ENCODE results near the gene GALC.

The GALC gene

DNA sequence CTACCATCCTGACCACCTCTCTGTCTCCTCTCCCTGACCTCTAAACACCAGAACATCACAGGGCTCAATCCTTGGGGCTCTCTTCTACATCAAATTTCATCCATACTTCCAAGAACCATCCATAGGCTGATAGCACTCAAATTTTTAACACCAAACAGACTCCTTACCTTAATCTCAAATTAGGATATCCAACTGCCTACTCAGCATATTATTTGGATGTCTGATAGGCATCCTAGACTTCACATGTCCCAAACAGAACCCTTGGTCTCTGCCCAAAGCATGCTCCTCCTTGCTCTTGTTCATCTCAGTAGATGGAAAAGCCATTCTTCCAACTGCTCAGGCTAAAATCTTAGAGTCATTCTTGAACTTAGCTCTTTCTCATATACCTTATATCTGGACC lies 91.3 kb downstream of the GALC start:
- no peak overlapping the region for H3K9ac ChIP-seq (ENCODE audit: low read depth, low read length)

DNA sequence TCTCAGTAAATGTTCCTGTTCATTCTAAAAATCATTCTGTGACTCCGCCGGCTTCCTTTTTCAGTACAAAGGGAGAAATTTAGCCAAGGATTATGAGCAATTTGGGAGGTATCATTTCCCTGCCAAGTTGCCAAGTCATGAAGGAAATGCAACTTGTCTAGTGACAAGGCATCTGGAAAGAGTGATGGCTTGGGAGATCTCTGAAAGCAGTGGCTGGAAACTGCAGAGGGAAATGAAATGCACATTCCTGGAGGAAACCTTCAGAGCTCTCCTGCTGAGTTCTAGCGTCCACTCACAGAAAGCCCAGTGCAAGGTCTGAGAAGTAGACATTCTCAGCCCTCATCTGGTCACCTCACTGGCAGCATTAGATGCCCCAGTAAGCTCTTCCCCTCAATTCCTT lies 91.7 kb downstream of the GALC start:
- H4K20me1 ChIP-seq (ENCODE audit: insufficient read depth, low read length): no peaks in the 10 kb centered on the region
- H3K4me1 ChIP-seq (ENCODE audit: insufficient read depth, low read length): no peaks in the 10 kb centered on the region
- peaks cover 16% of the 10 kb centered on the region for H3K27me3 ChIP-seq (ENCODE audit: insufficient read depth, low read length, poor library complexity)
- H3K4me2 ChIP-seq (ENCODE audit: insufficient read depth, low read length): no peak overlapping the region
- no peak for TF ChIP-seq EZH2 (IDR thresholded peaks at IDR 0.05; ENCODE audit: borderline replicate concordance, low read depth, low read length, severe bottlenecking)
- TF ChIP-seq, protein P1, sequence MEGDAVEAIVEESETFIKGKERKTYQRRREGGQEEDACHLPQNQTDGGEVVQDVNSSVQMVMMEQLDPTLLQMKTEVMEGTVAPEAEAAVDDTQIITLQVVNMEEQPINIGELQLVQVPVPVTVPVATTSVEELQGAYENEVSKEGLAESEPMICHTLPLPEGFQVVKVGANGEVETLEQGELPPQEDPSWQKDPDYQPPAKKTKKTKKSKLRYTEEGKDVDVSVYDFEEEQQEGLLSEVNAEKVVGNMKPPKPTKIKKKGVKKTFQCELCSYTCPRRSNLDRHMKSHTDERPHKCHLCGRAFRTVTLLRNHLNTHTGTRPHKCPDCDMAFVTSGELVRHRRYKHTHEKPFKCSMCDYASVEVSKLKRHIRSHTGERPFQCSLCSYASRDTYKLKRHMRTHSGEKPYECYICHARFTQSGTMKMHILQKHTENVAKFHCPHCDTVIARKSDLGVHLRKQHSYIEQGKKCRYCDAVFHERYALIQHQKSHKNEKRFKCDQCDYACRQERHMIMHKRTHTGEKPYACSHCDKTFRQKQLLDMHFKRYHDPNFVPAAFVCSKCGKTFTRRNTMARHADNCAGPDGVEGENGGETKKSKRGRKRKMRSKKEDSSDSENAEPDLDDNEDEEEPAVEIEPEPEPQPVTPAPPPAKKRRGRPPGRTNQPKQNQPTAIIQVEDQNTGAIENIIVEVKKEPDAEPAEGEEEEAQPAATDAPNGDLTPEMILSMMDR (IDR thresholded peaks at IDR 0.05; ENCODE audit: borderline replicate concordance, extremely low read depth, low read length, poor library complexity, severe bottlenecking): no peak
- DNase-seq (no peak), ATAC-seq (ENCODE audit: insufficient read depth, low read depth) (no peak)
- no peak overlapping the region for H2AFZ ChIP-seq (ENCODE audit: low read depth, low read length)
- H3K9ac ChIP-seq (ENCODE audit: low read depth, low read length): no peak overlapping the region
- H3K4me3 ChIP-seq (ENCODE audit: low read depth in 1 of 2, low read length in 2 of 2): no peak overlapping the region
- no peaks in the 10 kb centered on the region for H3K36me3 ChIP-seq (ENCODE audit: insufficient read depth, low read length)
- no peak overlapping the region for H3K27ac ChIP-seq (ENCODE audit: low read length)
- no peaks in the 10 kb centered on the region for H3K9me3 ChIP-seq (ENCODE audit: insufficient read depth, low read length, severe bottlenecking)
- H3K79me2 ChIP-seq (ENCODE audit: insufficient read depth, low read length): no peaks in the 10 kb centered on the region

More for the DNA sequence above, 91.3 kb downstream of the GALC start:
- Histone ChIP-seq H3K4me1 (ENCODE audit: insufficient read depth, low read length) (no peaks in the 10 kb centered on the region), H3K27me3 (ENCODE audit: insufficient read depth, low read length, poor library complexity) (peaks cover 16% of the 10 kb centered on the region), H3K79me2 (ENCODE audit: insufficient read depth, low read length) (no peaks in the 10 kb centered on the region), H3K4me2 (ENCODE audit: insufficient read depth, low read length) (no peak overlapping the region), H3K9me3 (ENCODE audit: insufficient read depth, low read length, severe bottlenecking) (no peaks in the 10 kb centered on the region), H3K4me3 (ENCODE audit: low read depth in 1 of 2, low read length in 2 of 2) (no peak overlapping the region), H3K36me3 (ENCODE audit: insufficient read depth, low read length) (no peaks in the 10 kb centered on the region), H4K20me1 (ENCODE audit: insufficient read depth, low read length) (no peaks in the 10 kb centered on the region), H3K27ac (ENCODE audit: low read length) (no peak overlapping the region), H2AFZ (ENCODE audit: low read depth, low read length) (no peak overlapping the region)
- DNase-seq (no peak), ATAC-seq (ENCODE audit: insufficient read depth, low read depth) (no peak)
- TF ChIP-seq, protein P1 (IDR thresholded peaks at IDR 0.05; ENCODE audit: borderline replicate concordance, extremely low read depth, low read length, poor library complexity, severe bottlenecking): no peak
- no peak for TF ChIP-seq EZH2 (IDR thresholded peaks at IDR 0.05; ENCODE audit: borderline replicate concordance, low read depth, low read length, severe bottlenecking)

DNA sequence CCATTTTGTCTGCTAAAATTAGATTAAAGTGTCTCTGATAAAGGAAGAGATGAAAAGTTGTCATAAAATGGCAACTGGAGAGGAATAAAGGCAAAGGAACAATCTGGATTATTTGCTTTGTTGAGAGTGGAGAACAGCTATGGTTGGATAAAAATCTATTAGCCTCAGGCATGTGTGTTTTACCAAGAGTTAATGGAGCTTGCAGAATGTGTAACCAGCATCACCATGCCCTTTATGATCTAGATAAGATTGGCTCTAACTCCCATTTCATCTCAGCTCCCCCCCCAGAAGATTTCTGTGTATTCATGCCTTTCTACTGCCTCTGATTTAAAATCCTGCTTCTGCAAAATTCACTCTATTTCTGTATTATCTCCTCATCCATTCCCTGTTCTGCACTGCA lies 93.8 kb downstream of the GALC start:
- Histone ChIP-seq H3K9ac (ENCODE audit: low read depth, low read length) (no peak overlapping the region), H3K27me3 (ENCODE audit: insufficient read depth, low read length, poor library complexity) (peaks cover 20% of the 10 kb centered on the region), H4K20me1 (ENCODE audit: insufficient read depth, low read length) (no peaks in the 10 kb centered on the region), H3K27ac (ENCODE audit: low read length) (no peak overlapping the region), H2AFZ (ENCODE audit: low read depth, low read length) (no peak overlapping the region), H3K36me3 (ENCODE audit: insufficient read depth, low read length) (no peaks in the 10 kb centered on the region), H3K4me2 (ENCODE audit: insufficient read depth, low read length) (no peak overlapping the region), H3K9me3 (ENCODE audit: insufficient read depth, low read length, severe bottlenecking) (no peaks in the 10 kb centered on the region), H3K4me3 (ENCODE audit: low read depth in 1 of 2, low read length in 2 of 2) (no peak overlapping the region), H3K79me2 (ENCODE audit: insufficient read depth, low read length) (no peaks in the 10 kb centered on the region), H3K4me1 (ENCODE audit: insufficient read depth, low read length) (no peaks in the 10 kb centered on the region)
- ATAC-seq (ENCODE audit: insufficient read depth, low read depth): no peak
- DNase-seq: no peak
- TF ChIP-seq, protein P1 (IDR thresholded peaks at IDR 0.05; ENCODE audit: borderline replicate concordance, extremely low read depth, low read length, poor library complexity, severe bottlenecking): no peak
- TF ChIP-seq EZH2 (IDR thresholded peaks at IDR 0.05; ENCODE audit: borderline replicate concordance, low read depth, low read length, severe bottlenecking): no peak

DNA sequence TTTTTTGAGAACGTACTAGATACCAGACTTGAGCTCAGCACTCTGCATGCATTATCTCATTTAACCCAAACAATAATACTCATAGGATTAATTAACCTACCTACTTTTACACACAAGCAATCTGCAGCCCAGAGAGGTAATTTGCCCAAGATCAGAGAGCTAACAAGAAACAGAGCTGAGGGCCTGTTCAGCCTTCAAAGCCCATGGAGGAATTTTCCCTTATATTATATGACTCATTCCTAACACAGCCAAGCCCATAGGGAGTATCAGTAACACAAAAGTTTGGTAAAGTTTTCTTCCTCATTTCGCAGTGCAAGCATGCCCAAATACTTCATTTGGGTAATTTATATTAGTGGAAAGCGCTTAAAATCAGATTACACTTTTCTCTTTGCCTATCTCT lies 94.7 kb downstream of the GALC start:
- H3K9me3 ChIP-seq (ENCODE audit: insufficient read depth, low read length, severe bottlenecking): no peaks in the 10 kb centered on the region
- no peak overlapping the region for H3K4me3 ChIP-seq (ENCODE audit: low read depth in 1 of 2, low read length in 2 of 2)
- H3K27ac ChIP-seq (ENCODE audit: low read length): no peak overlapping the region
- H3K4me2 ChIP-seq (ENCODE audit: insufficient read depth, low read length): no peak overlapping the region
- TF ChIP-seq EZH2 (IDR thresholded peaks at IDR 0.05; ENCODE audit: borderline replicate concordance, low read depth, low read length, severe bottlenecking): no peak
- TF ChIP-seq, protein P1 (IDR thresholded peaks at IDR 0.05; ENCODE audit: borderline replicate concordance, extremely low read depth, low read length, poor library complexity, severe bottlenecking): no peak
- H3K9ac ChIP-seq (ENCODE audit: low read depth, low read length): no peak overlapping the region
- H4K20me1 ChIP-seq (ENCODE audit: insufficient read depth, low read length): no peaks in the 10 kb centered on the region
- no peak for DNase-seq
- H3K27me3 ChIP-seq (ENCODE audit: insufficient read depth, low read length, poor library complexity): peaks cover 20% of the 10 kb centered on the region
- no peak for ATAC-seq (ENCODE audit: insufficient read depth, low read depth)
- no peak overlapping the region for H2AFZ ChIP-seq (ENCODE audit: low read depth, low read length)
- no peaks in the 10 kb centered on the region for H3K4me1 ChIP-seq (ENCODE audit: insufficient read depth, low read length)
- no peaks in the 10 kb centered on the region for H3K36me3 ChIP-seq (ENCODE audit: insufficient read depth, low read length)
- no peaks in the 10 kb centered on the region for H3K79me2 ChIP-seq (ENCODE audit: insufficient read depth, low read length)

Data from DND-41 (cell line).